Prostate gland (tissue), 2 donors: ENCODE measurements around the gene NUP107.
"Not testable (repeated sequence)": the region's sequence is repeated elsewhere in the genome, so short reads cannot be mapped to it uniquely, and the experiment has no call there.

Experiments
- CTCF ChIP-seq, 4 experiments: fragments of 200-600 bp in 2 of 4; fragments of 450-650 bp in 2 of 4; sonication (generic) in 2 of 4; IDR thresholded peaks; 1 replicate in 3 of 4; 2 replicates in 1 of 4; pipeline ENCODE4 v1.5.1; 2016 to 2019; ENCODE audit warnings: antibody characterized with exemption in 4 of 4, mild to moderate bottlenecking in 2 of 4, moderate library complexity in 2 of 4
- POLR2A ChIP-seq: fragments of 450-650 bp; IDR thresholded peaks from one replicate; pipeline ENCODE4 v1.6.1; 2016; ENCODE audit warnings: antibody characterized with exemption, mild to moderate bottlenecking

GRCh38 chr12:68676854-68677253 is 9.9 kb upstream of the NUP107 start:
- not testable (repeated sequence) for TF ChIP-seq POLR2A; CTCF (IDR thresholded peaks at IDR 0.05)
